MM.1S (cell line): ENCODE measurements around the gene CCS.
A peak's percentile ranks its signal among the peaks of the same experiment; 100 is the strongest.
"Not testable (repeated sequence)": the region's sequence is repeated elsewhere in the genome, so short reads cannot be mapped to it uniquely, and the experiment has no call there.

Experiments
- DNase-seq: peaks from one replicate; pipeline ENCODE4 v3.0.0-alpha.2; 2015
- H2AFZ ChIP-seq: fragments of 300-600 bp; sonication (generic); 2 replicates; pipeline ENCODE4 v1.6.0; 2016; ENCODE audit warnings: antibody characterized with exemption, low read length
- H3F3A ChIP-seq: fragments of 300-600 bp; sonication (generic); 2 replicates; pipeline ENCODE4 v1.6.1; 2016; ENCODE audit warnings: mild to moderate bottlenecking, antibody characterized with exemption, low read length, moderate library complexity, mixed read lengths; ENCODE audit not compliant: insufficient read depth
- H3K27ac ChIP-seq: fragments of 300-600 bp; sonication (generic); 2 replicates; pipeline ENCODE4 v1.5.1; 2016; ENCODE audit warnings: mild to moderate bottlenecking, low read length
- H3K27me3 ChIP-seq: fragments of 300-600 bp; sonication (generic); replicated peaks from 2 replicates; pipeline ENCODE4 v1.6.0; 2016; ENCODE audit warnings: low read length; ENCODE audit not compliant: insufficient read depth
- H3K36me3 ChIP-seq: fragments of 300-600 bp; sonication (generic); replicated peaks from 2 replicates; pipeline ENCODE4 v1.6.1; 2016; ENCODE audit warnings: mild to moderate bottlenecking, low read length, mixed read lengths; ENCODE audit not compliant: insufficient read depth
- H3K4me1 ChIP-seq: fragments of 300-600 bp; sonication (generic); 2 replicates; pipeline ENCODE4 v1.6.1; 2016; ENCODE audit warnings: low read length, mixed read lengths
- H3K4me2 ChIP-seq: fragments of 300-600 bp; sonication (generic); 2 replicates; pipeline ENCODE4 v1.6.0; 2016; ENCODE audit warnings: low read depth, low read length
- H3K4me3 ChIP-seq: fragments of 300-600 bp; sonication (generic); 2 replicates; pipeline ENCODE4 v1.5.1; 2016; ENCODE audit warnings: low read length, mixed read lengths
- H3K79me2 ChIP-seq: fragments of 300-600 bp; sonication (generic); 2 replicates; pipeline ENCODE4 v1.6.1; 2016; ENCODE audit warnings: mixed run types, low read length, mixed read lengths
- H3K9ac ChIP-seq: fragments of 300-600 bp; sonication (generic); 2 replicates; pipeline ENCODE4 v1.6.1; 2016; ENCODE audit warnings: low read length, mixed read lengths
- H3K9me2 ChIP-seq: fragments of 300-600 bp; sonication (generic); replicated peaks from 2 replicates; pipeline ENCODE4 v1.6.1; 2016; ENCODE audit warnings: mild to moderate bottlenecking, low read length, mixed read lengths; ENCODE audit not compliant: insufficient read depth
- H3K9me3 ChIP-seq: fragments of 300-600 bp; sonication (generic); replicated peaks from 2 replicates; pipeline ENCODE4 v1.6.1; 2016; ENCODE audit warnings: mild to moderate bottlenecking, low read length, mixed read lengths; ENCODE audit not compliant: insufficient read depth
- H4K20me1 ChIP-seq: fragments of 300-600 bp; sonication (generic); 2 replicates; pipeline ENCODE4 v1.6.1; 2016; ENCODE audit warnings: mild to moderate bottlenecking, low read length, moderate library complexity, mixed read lengths; ENCODE audit not compliant: insufficient read depth
- CTCF ChIP-seq: fragments of 300-600 bp; sonication (generic); IDR thresholded peaks from 2 replicates; pipeline ENCODE4 v1.5.1; 2016; ENCODE audit warnings: antibody characterized with exemption, low read length, mixed read lengths
- EZH2 ChIP-seq: fragments of 300-600 bp; sonication (generic); optimal IDR thresholded peaks from 2 replicates; pipeline ENCODE3; 2017; ENCODE audit warnings: low read depth, mild to moderate bottlenecking, antibody characterized with exemption, low read length, mixed read lengths
- EZH2phosphoT487 ChIP-seq: fragments of 300-600 bp; sonication (generic); IDR thresholded peaks from 2 replicates; pipeline ENCODE4 v1.6.1; 2018; ENCODE audit warnings: antibody characterized with exemption, low read length

The CCS gene

DNA sequence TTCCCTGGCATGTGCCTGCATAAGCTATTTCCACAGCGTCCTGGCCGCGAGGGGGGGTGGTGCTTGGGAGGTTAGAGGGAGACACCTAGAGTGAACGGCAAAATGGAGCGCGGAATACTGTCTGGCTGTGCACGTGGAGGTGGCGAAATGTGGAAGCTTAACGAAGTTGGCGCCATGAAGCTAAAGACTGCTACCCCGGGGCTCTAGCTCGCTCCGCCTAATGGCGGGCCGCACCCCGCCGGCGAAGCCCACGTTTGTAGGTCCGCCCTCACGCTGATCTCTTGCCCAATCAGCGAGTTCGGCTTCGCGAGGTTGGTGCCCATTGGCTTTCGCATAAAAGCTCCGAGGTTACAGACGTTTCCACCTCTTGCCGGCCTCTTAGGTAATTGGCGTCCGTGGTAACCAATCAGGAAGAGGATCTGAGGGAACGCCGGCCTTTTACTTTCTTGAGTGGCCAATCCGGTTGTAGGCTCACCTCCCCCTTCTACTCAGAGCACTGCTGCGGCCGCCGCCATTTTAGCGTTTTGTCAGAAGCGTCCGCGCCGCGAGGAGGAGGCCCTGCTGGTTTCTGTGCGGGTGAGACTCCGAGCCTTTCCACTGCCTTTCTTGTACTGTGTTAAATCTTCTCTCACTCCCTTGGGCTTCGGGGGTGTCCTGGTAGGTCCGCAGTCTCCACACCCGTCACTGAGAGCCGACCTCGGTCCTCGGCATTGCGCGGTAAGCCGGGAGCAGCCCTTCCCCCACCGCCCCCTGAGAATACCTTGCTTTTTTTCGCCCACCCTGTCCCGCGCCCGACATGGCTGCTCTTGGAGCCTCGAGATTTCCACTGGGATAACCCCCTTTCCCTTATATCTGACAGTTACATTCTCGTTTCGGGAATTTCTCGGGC lies 45.4 kb downstream of the CCS start, which contains the start of gene RBM4:
Gene RBM4 (plus strand): TSS at position 527 of the 889 bp plus-strand sequence. CDS start 1,009 bp downstream, outside the sequence.
- Histone ChIP-seq H4K20me1 (peaks cover 34% of the 10 kb centered on the region), H3K4me3 (peak within 1 kb of the TSS; percentile 89), H3K9me3 (no peaks in the 10 kb centered on the region), H2AFZ (peak within 1 kb of the TSS; percentile 50), H3K4me2 (peak within 1 kb of the TSS; percentile 94), H3K9me2 (no peaks in the 10 kb centered on the region), H3K27me3 (no peaks in the 10 kb centered on the region), H3K4me1 (peaks cover 31% of the 10 kb centered on the region), H3K79me2 (peaks cover 98% of the 10 kb centered on the region), H3K9ac (peak within 1 kb of the TSS; percentile 87), H3F3A (peaks cover 27% of the 10 kb centered on the region), H3K36me3 (peaks cover 27% of the 10 kb centered on the region), H3K27ac (peak within 1 kb of the TSS; percentile 66)
- DNase-seq = peak; percentile 100
- TF ChIP-seq EZH2 (no peak), EZH2phosphoT487 (no peak), CTCF (no peak; the same call in 1 of the 2 replicates)

- Histone ChIP-seq H3K4me2 (peak overlapping the region; percentile 61), H3K36me3 (peaks cover 32% of the 10 kb centered on the region), H3K4me3 (peak overlapping the region; percentile 89), H3K9me2 (no peaks in the 10 kb centered on the region), H2AFZ (no peak overlapping the region), H3K27ac (peak overlapping the region; percentile 66; the same call in 1 of the 2 replicates), H3K4me1 (peaks cover 31% of the 10 kb centered on the region), H4K20me1 (peaks cover 40% of the 10 kb centered on the region), H3K27me3 (no peaks in the 10 kb centered on the region), H3K79me2 (peaks cover 98% of the 10 kb centered on the region), H3K9me3 (no peaks in the 10 kb centered on the region), H3F3A (peaks cover 24% of the 10 kb centered on the region), H3K9ac (peak overlapping the region; percentile 87)
- TF ChIP-seq CTCF (0 out of 2 replicates have a peak, but pooled peaks have one; percentile 14), EZH2phosphoT487 (no peak), EZH2 (no peak)
- peak; percentile 20 for DNase-seq
Observed at GRCh38 chr11:66639066-66639813, 46.3 kb downstream of the CCS start.

- peaks cover 32% of the 10 kb centered on the region for H3K36me3 ChIP-seq
- H3K4me1 ChIP-seq = peaks cover 31% of the 10 kb centered on the region
- not testable (repeated sequence) for H3K9me2 ChIP-seq, H3K27me3 ChIP-seq, DNase-seq, H3K9ac ChIP-seq, H3K9me3 ChIP-seq, H2AFZ ChIP-seq, H3K27ac ChIP-seq
- H3F3A ChIP-seq = peaks cover 20% of the 10 kb centered on the region
- H4K20me1 ChIP-seq = peaks cover 47% of the 10 kb centered on the region
- peak overlapping the region; percentile 61 for H3K4me2 ChIP-seq
- peak overlapping the region; percentile 89 for H3K4me3 ChIP-seq
- peaks cover 98% of the 10 kb centered on the region for H3K79me2 ChIP-seq
Observed at GRCh38 chr11:66639814-66640340, 46.9 kb downstream of the CCS start.
